C4-2B (cell line): Measurements from ENCODE around the gene H2AZ2.
"Not testable (repeated sequence)": the region's sequence is repeated elsewhere in the genome, so short reads cannot be mapped to it uniquely, and the experiment has no call there.

Experiments used
- CTCF ChIP-seq: fragments of 450-650 bp; conservative IDR thresholded peaks from 2 replicates; pipeline ENCODE4 v1.5.1; 2017; ENCODE audit warnings: mild to moderate bottlenecking
- ZFX ChIP-seq: fragments of 450-650 bp; IDR thresholded peaks from 2 replicates; pipeline ENCODE4 v1.6.1; 2017

- TF ChIP-seq CTCF, ZFX: not testable (repeated sequence)
Measured at GRCh38 chr7:44871918-44872317, 24.0 kb upstream of the H2AZ2 start.
